GM04504 (cell line): Measurements from ENCODE around the gene OGFRL1.
A peak's percentile ranks its signal among the peaks of the same experiment; 100 is the strongest.

Source experiments
- DNase-seq: peaks from one replicate; pipeline ENCODE4 v3.0.0-alpha.2; 2012; ENCODE audit warnings: low read depth

Gene OGFRL1

GRCh38 chr6:71287038-71287437, 1.6 kb upstream of the OGFRL1 start:
- peak; percentile 51 for DNase-seq

GRCh38 chr6:71287926-71288227, 734 bp upstream of the OGFRL1 start:
- DNase-seq = no peak

GRCh38 chr6:71289039-71289801, 609 bp downstream of the OGFRL1 start:
- no peak for DNase-seq

GRCh38 chr6:71289802-71290175, 1.2 kb downstream of the OGFRL1 start:
- no peak for DNase-seq

- DNase-seq = no peak
These were observed 2.0 kb downstream of the OGFRL1 start for GRCh38 chr6:71290611-71291010.

GRCh38 chr6:71292001-71292400, 3.4 kb downstream of the OGFRL1 start:
- no peak for DNase-seq

GRCh38 chr6:71294121-71294523, 5.5 kb downstream of the OGFRL1 start:
- peak; percentile 93 for DNase-seq

GRCh38 chr6:71298459-71298858, 9.8 kb downstream of the OGFRL1 start:
- DNase-seq = no peak

- DNase-seq = no peak
These were observed 11.2 kb downstream of the OGFRL1 start for GRCh38 chr6:71299541-71300470.

- no peak for DNase-seq
These were observed 12.1 kb downstream of the OGFRL1 start for GRCh38 chr6:71300561-71301168.

GRCh38 chr6:71301546-71301945, 12.9 kb downstream of the OGFRL1 start:
- no peak for DNase-seq

- DNase-seq = no peak
These were observed 21.0 kb downstream of the OGFRL1 start for GRCh38 chr6:71309656-71310055.

- no peak for DNase-seq
These were observed 21.6 kb downstream of the OGFRL1 start for GRCh38 chr6:71310261-71310660.

- no peak for DNase-seq
These were observed 23.5 kb downstream of the OGFRL1 start for GRCh38 chr6:71312089-71312488.

- no peak for DNase-seq
These were observed 28.8 kb downstream of the OGFRL1 start for GRCh38 chr6:71317441-71317840.

GRCh38 chr6:71320041-71320440, 31.4 kb downstream of the OGFRL1 start:
- no peak for DNase-seq

GRCh38 chr6:71321314-71321713, 32.7 kb downstream of the OGFRL1 start:
- no peak for DNase-seq

GRCh38 chr6:71324194-71324785, 35.7 kb downstream of the OGFRL1 start:
- DNase-seq = no peak

- DNase-seq = no peak
These were observed 38.0 kb downstream of the OGFRL1 start for GRCh38 chr6:71326611-71327010.

GRCh38 chr6:71330501-71330900, 41.9 kb downstream of the OGFRL1 start:
- no peak for DNase-seq

- DNase-seq = no peak
These were observed 43.4 kb downstream of the OGFRL1 start for GRCh38 chr6:71332012-71332411.

- DNase-seq = no peak
These were observed 44.4 kb downstream of the OGFRL1 start for GRCh38 chr6:71333050-71333449.

GRCh38 chr6:71333697-71334096, 45.1 kb downstream of the OGFRL1 start:
- peak; percentile 86 for DNase-seq
